Measurements from ENCODE around the gene CHRM5.

Gene CHRM5, protein sequence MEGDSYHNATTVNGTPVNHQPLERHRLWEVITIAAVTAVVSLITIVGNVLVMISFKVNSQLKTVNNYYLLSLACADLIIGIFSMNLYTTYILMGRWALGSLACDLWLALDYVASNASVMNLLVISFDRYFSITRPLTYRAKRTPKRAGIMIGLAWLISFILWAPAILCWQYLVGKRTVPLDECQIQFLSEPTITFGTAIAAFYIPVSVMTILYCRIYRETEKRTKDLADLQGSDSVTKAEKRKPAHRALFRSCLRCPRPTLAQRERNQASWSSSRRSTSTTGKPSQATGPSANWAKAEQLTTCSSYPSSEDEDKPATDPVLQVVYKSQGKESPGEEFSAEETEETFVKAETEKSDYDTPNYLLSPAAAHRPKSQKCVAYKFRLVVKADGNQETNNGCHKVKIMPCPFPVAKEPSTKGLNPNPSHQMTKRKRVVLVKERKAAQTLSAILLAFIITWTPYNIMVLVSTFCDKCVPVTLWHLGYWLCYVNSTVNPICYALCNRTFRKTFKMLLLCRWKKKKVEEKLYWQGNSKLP

DNA sequence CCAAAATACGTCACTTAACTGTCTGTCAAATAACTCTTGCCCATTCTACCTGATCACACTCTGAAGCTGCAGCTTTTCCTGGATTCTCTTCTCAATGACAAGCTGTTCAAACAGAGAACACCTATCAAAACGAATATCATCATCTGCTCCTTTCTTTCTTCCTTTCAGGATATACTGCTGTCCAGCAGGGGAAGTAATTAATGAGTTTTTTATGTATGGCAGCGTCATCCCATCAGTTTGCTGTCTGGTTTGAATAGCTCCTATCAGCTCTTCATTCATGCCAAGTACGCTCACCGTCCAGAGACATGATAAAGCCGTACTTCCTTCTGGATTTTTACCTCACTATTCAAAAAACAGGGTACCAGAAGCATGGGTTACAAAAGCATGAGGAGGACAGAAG, at the start of gene CHRM5:
CHRM5 (plus strand) TSS at position 274 of the 400 bp plus-strand sequence. CDS start 94,221 bp downstream, outside the sequence.
- no peak within 1 kb of the TSS for H3K27ac ChIP-seq (ENCODE audit: low read depth in 2 of 2, low read length in 2 of 2)

DNA sequence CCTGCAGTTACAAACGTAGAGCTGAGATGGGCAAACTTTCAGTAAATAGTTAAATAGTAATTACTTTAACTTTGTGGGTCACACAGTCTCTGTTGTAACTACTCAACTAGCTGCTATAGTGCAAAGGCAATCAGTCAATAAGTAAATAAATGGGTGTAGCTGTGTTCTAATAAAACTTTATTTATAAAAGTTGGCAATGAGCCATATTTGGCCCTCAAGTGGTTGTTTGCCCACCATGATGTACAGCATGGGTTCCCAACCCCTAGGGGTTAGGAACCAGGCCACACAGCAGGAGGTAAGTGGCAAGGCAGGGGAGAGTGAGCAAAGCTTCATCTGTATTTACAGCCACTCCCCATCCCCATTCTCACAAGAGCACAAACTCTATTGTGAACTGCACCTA, 44.9 kb upstream of the CHRM5 start:
- H3K27me3 ChIP-seq (ENCODE audit: control insufficient read depth in 2 of 2, insufficient read depth in 2 of 2, low read length in 2 of 2) = no peaks in the 10 kb centered on the region
- H3K4me1 ChIP-seq (ENCODE audit: control insufficient read depth in 2 of 2, insufficient read depth in 2 of 2, low read length in 2 of 2) = no peaks in the 10 kb centered on the region
- H3K36me3 ChIP-seq (ENCODE audit: control insufficient read depth in 2 of 2, insufficient read depth in 2 of 2, low read length in 2 of 2) = no peaks in the 10 kb centered on the region
- no peak overlapping the region for H3K4me3 ChIP-seq (ENCODE audit: low read length in 2 of 2)
- H3K27ac ChIP-seq (ENCODE audit: low read depth in 2 of 2, low read length in 2 of 2) = no peak overlapping the region
- no peaks in the 10 kb centered on the region for H3K9me3 ChIP-seq (ENCODE audit: control insufficient read depth in 2 of 2, low read length in 2 of 2)
- H3K9ac ChIP-seq (ENCODE audit: low read depth in 1 of 2, low read length in 2 of 2) = no peak overlapping the region

More for the DNA sequence above, at the start of gene CHRM5:
- H3K36me3 ChIP-seq (ENCODE audit: control insufficient read depth in 2 of 2, insufficient read depth in 2 of 2, low read length in 2 of 2) = no peaks in the 10 kb centered on the region
- H3K27me3 ChIP-seq (ENCODE audit: control insufficient read depth in 2 of 2, insufficient read depth in 2 of 2, low read length in 2 of 2) = no peaks in the 10 kb centered on the region
- no peak within 1 kb of the TSS for H3K4me3 ChIP-seq (ENCODE audit: low read length in 2 of 2)
- no peaks in the 10 kb centered on the region for H3K9me3 ChIP-seq (ENCODE audit: control insufficient read depth in 2 of 2, low read length in 2 of 2)
- H3K4me1 ChIP-seq (ENCODE audit: control insufficient read depth in 2 of 2, insufficient read depth in 2 of 2, low read length in 2 of 2) = no peaks in the 10 kb centered on the region
- H3K9ac ChIP-seq (ENCODE audit: low read depth in 1 of 2, low read length in 2 of 2) = no peak within 1 kb of the TSS

DNA sequence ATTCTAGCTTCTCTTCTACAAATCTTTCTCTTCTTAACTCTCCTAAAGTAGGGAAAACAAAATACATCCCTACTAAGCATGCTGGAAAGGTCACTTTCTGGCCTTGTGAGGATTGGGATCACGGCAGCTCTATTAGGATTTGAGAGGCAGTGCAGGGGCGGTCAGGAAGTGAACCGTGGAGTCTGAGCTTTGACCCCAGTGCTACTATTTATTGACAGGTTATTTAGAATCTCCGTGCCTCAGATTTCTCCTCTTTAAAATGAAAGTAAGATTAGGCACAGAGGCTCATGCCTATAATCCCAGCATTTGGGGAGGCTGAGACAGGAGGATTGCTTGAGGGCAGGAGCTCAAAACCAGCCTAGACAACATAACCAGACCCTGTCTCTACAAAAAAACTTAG, 42.0 kb upstream of the CHRM5 start:
- no peak overlapping the region for H3K4me3 ChIP-seq (ENCODE audit: low read length in 2 of 2)
- no peak overlapping the region for H3K9ac ChIP-seq (ENCODE audit: low read depth in 1 of 2, low read length in 2 of 2)
- no peak overlapping the region for H3K27ac ChIP-seq (ENCODE audit: low read depth in 2 of 2, low read length in 2 of 2)

DNA sequence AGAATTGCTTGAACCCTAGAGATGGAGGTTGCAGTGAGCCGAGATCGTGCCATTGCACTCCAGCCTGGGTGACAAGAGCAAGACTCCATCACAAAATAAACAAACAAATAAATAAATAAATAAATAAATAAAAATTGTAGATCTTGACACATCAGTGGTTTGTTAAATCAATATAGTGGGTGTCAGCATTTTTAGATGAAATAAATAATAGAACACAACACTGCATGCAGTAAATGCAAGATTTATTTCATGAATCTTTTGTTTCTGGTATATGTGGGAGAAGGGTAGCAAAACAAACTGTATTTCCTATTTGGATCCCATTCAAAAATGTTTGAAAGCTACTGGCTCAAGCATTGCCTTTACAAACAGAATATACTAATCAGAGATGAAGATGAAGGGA, 35.6 kb upstream of the CHRM5 start:
- Histone ChIP-seq H3K4me3 (ENCODE audit: low read length in 2 of 2) (no peak overlapping the region), H3K36me3 (ENCODE audit: control insufficient read depth in 2 of 2, insufficient read depth in 2 of 2, low read length in 2 of 2) (no peaks in the 10 kb centered on the region), H3K9me3 (ENCODE audit: control insufficient read depth in 2 of 2, low read length in 2 of 2) (no peaks in the 10 kb centered on the region), H3K4me1 (ENCODE audit: control insufficient read depth in 2 of 2, insufficient read depth in 2 of 2, low read length in 2 of 2) (no peaks in the 10 kb centered on the region), H3K27ac (ENCODE audit: low read depth in 2 of 2, low read length in 2 of 2) (no peak overlapping the region), H3K9ac (ENCODE audit: low read depth in 1 of 2, low read length in 2 of 2) (no peak overlapping the region), H3K27me3 (ENCODE audit: control insufficient read depth in 2 of 2, insufficient read depth in 2 of 2, low read length in 2 of 2) (no peaks in the 10 kb centered on the region)

More for the DNA sequence above, 42.0 kb upstream of the CHRM5 start:
- H3K36me3 ChIP-seq (ENCODE audit: control insufficient read depth in 2 of 2, insufficient read depth in 2 of 2, low read length in 2 of 2) = no peaks in the 10 kb centered on the region
- H3K9me3 ChIP-seq (ENCODE audit: control insufficient read depth in 2 of 2, low read length in 2 of 2) = no peaks in the 10 kb centered on the region
- no peaks in the 10 kb centered on the region for H3K27me3 ChIP-seq (ENCODE audit: control insufficient read depth in 2 of 2, insufficient read depth in 2 of 2, low read length in 2 of 2)
- H3K4me1 ChIP-seq (ENCODE audit: control insufficient read depth in 2 of 2, insufficient read depth in 2 of 2, low read length in 2 of 2) = no peaks in the 10 kb centered on the region

DNA sequence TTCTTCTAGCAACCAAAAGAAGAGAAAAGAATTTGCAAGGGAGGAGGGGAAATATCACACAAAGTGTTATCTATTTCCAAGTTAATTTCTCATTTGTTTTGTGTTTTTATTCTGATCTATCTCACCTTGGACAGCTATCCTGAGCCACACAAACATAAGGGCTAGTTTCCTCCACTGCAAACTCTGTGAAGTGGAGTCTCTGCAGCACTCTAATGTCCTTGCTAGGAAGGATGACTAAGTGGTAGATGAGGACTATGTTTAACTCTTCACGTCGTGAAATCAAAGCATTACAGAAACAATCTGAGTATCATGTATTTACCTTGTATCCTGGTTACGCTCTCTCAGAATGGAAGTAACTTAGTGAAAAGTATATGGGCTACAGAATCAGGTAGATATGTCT, 33.9 kb upstream of the CHRM5 start:
- no peaks in the 10 kb centered on the region for H3K9me3 ChIP-seq (ENCODE audit: control insufficient read depth in 2 of 2, low read length in 2 of 2)
- no peak overlapping the region for H3K9ac ChIP-seq (ENCODE audit: low read depth in 1 of 2, low read length in 2 of 2)
- no peaks in the 10 kb centered on the region for H3K4me1 ChIP-seq (ENCODE audit: control insufficient read depth in 2 of 2, insufficient read depth in 2 of 2, low read length in 2 of 2)
- H3K27ac ChIP-seq (ENCODE audit: low read depth in 2 of 2, low read length in 2 of 2) = no peak overlapping the region
- no peaks in the 10 kb centered on the region for H3K36me3 ChIP-seq (ENCODE audit: control insufficient read depth in 2 of 2, insufficient read depth in 2 of 2, low read length in 2 of 2)
- no peak overlapping the region for H3K4me3 ChIP-seq (ENCODE audit: low read length in 2 of 2)
- H3K27me3 ChIP-seq (ENCODE audit: control insufficient read depth in 2 of 2, insufficient read depth in 2 of 2, low read length in 2 of 2) = no peaks in the 10 kb centered on the region

DNA sequence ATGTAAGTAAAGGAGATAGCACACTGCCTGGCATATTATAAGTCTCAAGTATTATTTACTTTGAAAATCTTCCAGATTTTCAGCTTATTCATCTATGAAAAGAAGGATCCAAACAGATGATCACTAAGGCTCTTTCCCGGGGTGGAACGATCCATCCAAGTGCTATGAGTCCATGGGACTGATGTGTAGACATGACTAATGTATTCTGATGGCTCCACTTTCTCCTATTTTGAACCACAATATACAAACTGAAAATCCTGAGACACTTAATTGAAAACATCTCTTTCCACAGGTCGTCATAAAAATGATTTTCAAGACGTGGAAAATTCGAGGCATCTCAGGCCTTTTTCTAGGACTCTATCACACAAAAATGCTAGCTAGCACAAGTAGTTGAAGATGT, 33.4 kb upstream of the CHRM5 start:
- Histone ChIP-seq H3K27ac (ENCODE audit: low read depth in 2 of 2, low read length in 2 of 2) (no peak overlapping the region), H3K36me3 (ENCODE audit: control insufficient read depth in 2 of 2, insufficient read depth in 2 of 2, low read length in 2 of 2) (no peaks in the 10 kb centered on the region), H3K9me3 (ENCODE audit: control insufficient read depth in 2 of 2, low read length in 2 of 2) (no peaks in the 10 kb centered on the region), H3K4me1 (ENCODE audit: control insufficient read depth in 2 of 2, insufficient read depth in 2 of 2, low read length in 2 of 2) (no peaks in the 10 kb centered on the region), H3K9ac (ENCODE audit: low read depth in 1 of 2, low read length in 2 of 2) (no peak overlapping the region), H3K27me3 (ENCODE audit: control insufficient read depth in 2 of 2, insufficient read depth in 2 of 2, low read length in 2 of 2) (no peaks in the 10 kb centered on the region), H3K4me3 (ENCODE audit: low read length in 2 of 2) (no peak overlapping the region)

DNA sequence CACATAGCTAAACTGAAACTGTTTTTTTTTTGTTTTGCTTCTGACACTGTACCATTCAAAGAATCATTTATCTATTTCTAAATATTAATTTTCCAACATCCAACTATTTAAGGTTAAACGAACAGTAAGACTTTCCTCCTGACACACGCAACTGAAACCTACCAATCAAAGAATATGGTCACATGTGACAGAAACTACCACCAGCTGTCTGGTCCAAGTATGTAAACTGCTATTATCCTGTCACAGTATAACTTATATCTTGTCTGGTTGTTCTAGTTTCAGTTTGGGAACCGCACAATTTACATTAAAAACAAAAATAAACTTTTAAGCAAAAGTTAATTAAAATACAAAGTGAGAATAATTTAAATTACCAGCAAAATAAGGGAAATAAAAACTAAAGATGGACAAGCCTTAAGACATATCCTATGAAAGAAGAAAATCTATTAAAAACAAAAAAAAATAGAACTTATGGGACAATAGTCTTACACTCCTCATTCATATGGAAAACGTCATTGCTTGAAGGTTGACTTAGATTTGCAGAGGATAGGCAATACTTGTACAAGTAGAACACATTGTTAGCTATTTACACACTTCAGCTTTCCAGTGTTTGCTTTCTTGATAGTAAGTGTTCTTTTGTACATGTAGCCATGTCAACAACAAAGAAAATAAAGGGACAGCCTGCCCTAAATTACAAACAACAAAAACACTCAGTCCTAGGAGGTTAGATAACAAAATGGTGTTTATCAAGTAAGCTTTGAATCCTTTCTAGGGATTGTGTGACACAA, 26.8 kb upstream of the CHRM5 start:
- Histone ChIP-seq H3K9ac (ENCODE audit: low read depth in 1 of 2, low read length in 2 of 2) (no peak overlapping the region), H3K27me3 (ENCODE audit: control insufficient read depth in 2 of 2, insufficient read depth in 2 of 2, low read length in 2 of 2) (no peaks in the 10 kb centered on the region), H3K36me3 (ENCODE audit: control insufficient read depth in 2 of 2, insufficient read depth in 2 of 2, low read length in 2 of 2) (no peaks in the 10 kb centered on the region), H3K4me3 (ENCODE audit: low read length in 2 of 2) (no peak overlapping the region), H3K27ac (ENCODE audit: low read depth in 2 of 2, low read length in 2 of 2) (no peak overlapping the region), H3K9me3 (ENCODE audit: control insufficient read depth in 2 of 2, low read length in 2 of 2) (no peaks in the 10 kb centered on the region), H3K4me1 (ENCODE audit: control insufficient read depth in 2 of 2, insufficient read depth in 2 of 2, low read length in 2 of 2) (no peaks in the 10 kb centered on the region)

DNA sequence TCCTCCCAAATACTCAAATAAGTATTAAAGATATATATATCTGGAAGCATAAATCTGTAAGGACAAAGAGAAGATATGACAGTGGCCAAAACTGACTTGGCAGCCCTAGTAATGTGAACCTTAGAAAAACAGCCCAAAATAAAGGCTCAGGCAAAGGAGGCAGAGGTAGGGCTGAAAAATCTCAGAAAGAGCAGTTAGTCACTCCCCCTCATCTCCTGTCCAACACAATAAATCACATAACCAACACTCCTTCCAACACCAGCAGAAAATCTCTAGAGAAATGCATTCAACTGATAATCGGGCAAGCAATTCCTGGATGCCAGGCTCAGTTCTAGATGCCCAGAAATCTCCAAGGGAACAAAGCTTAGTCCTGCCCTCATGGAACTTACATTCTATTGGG, 22.1 kb upstream of the CHRM5 start:
- Histone ChIP-seq H3K4me1 (ENCODE audit: control insufficient read depth in 2 of 2, insufficient read depth in 2 of 2, low read length in 2 of 2) (no peaks in the 10 kb centered on the region), H3K4me3 (ENCODE audit: low read length in 2 of 2) (no peak overlapping the region), H3K36me3 (ENCODE audit: control insufficient read depth in 2 of 2, insufficient read depth in 2 of 2, low read length in 2 of 2) (no peaks in the 10 kb centered on the region), H3K9ac (ENCODE audit: low read depth in 1 of 2, low read length in 2 of 2) (no peak overlapping the region), H3K27me3 (ENCODE audit: control insufficient read depth in 2 of 2, insufficient read depth in 2 of 2, low read length in 2 of 2) (no peaks in the 10 kb centered on the region), H3K9me3 (ENCODE audit: control insufficient read depth in 2 of 2, low read length in 2 of 2) (no peaks in the 10 kb centered on the region), H3K27ac (ENCODE audit: low read depth in 2 of 2, low read length in 2 of 2) (no peak overlapping the region)

DNA sequence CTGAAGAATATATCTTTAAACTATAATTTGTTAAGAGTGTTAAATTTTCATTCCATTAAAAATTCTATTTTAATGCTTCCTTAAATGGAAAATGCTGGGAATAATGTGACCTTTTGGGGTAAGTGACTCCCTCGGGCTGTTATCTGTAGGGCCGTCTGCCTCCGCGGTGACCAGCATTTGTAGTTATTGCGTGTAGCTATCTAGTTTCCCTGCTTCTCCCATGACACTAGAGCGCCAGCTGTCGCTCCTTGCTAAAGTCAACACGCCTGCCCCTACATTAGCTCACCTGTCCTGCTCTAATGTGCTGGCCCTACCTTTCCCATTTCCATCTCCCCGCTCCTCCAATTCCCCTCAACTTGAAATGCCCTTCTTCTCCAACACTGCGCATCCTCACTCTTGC, 12.4 kb upstream of the CHRM5 start:
- H3K4me1 ChIP-seq (ENCODE audit: control insufficient read depth in 2 of 2, insufficient read depth in 2 of 2, low read length in 2 of 2) = no peaks in the 10 kb centered on the region
- no peak overlapping the region for H3K4me3 ChIP-seq (ENCODE audit: low read length in 2 of 2)
- no peaks in the 10 kb centered on the region for H3K9me3 ChIP-seq (ENCODE audit: control insufficient read depth in 2 of 2, low read length in 2 of 2)
- H3K9ac ChIP-seq (ENCODE audit: low read depth in 1 of 2, low read length in 2 of 2) = no peak overlapping the region
- no peaks in the 10 kb centered on the region for H3K36me3 ChIP-seq (ENCODE audit: control insufficient read depth in 2 of 2, insufficient read depth in 2 of 2, low read length in 2 of 2)
- no peaks in the 10 kb centered on the region for H3K27me3 ChIP-seq (ENCODE audit: control insufficient read depth in 2 of 2, insufficient read depth in 2 of 2, low read length in 2 of 2)
- no peak overlapping the region for H3K27ac ChIP-seq (ENCODE audit: low read depth in 2 of 2, low read length in 2 of 2)

DNA sequence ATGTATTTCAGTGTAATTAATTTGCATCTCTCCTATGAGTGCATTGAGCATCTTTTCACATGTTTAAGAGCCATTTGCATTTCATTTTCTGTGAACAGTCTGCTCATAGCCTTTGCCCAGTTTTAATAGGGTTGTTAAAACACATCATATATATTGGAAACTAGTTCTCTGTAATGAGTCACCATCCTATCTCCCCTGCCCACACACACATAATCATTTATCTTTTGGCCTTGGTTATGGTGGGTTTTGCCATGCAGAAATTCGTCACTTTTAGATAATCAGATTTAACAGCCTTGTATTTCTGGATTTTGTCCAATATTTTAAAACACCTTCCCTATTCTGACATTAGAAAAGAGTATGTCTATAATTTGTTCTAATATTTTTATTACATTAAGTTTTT, 11.9 kb upstream of the CHRM5 start:
- no peaks in the 10 kb centered on the region for H3K36me3 ChIP-seq (ENCODE audit: control insufficient read depth in 2 of 2, insufficient read depth in 2 of 2, low read length in 2 of 2)
- H3K27ac ChIP-seq (ENCODE audit: low read depth in 2 of 2, low read length in 2 of 2) = no peak overlapping the region
- H3K9ac ChIP-seq (ENCODE audit: low read depth in 1 of 2, low read length in 2 of 2) = no peak overlapping the region
- H3K4me1 ChIP-seq (ENCODE audit: control insufficient read depth in 2 of 2, insufficient read depth in 2 of 2, low read length in 2 of 2) = no peaks in the 10 kb centered on the region
- no peaks in the 10 kb centered on the region for H3K9me3 ChIP-seq (ENCODE audit: control insufficient read depth in 2 of 2, low read length in 2 of 2)
- H3K4me3 ChIP-seq (ENCODE audit: low read length in 2 of 2) = no peak overlapping the region
- H3K27me3 ChIP-seq (ENCODE audit: control insufficient read depth in 2 of 2, insufficient read depth in 2 of 2, low read length in 2 of 2) = no peaks in the 10 kb centered on the region

Measured in mucosa of rectum (tissue), 2 donors.